ENCODE data around the gene CLDN15.

Gene CLDN15

GRCh38 chr7:101235522-101235921, 2.1 kb downstream of the CLDN15 start:
- no peak overlapping the region for H3K4me3 ChIP-seq (ENCODE audit: low read depth, low read length)
- peaks cover 39% of the 10 kb centered on the region for H3K36me3 ChIP-seq
- DNase-seq: no peak
- H3K27ac ChIP-seq: no peak overlapping the region
- TF ChIP-seq CTCF (IDR thresholded peaks at IDR 0.05; ENCODE audit: low read depth, low read length): no peak
- H3K9me3 ChIP-seq (ENCODE audit: severe bottlenecking): no peaks in the 10 kb centered on the region
- H3K27me3 ChIP-seq (ENCODE audit: insufficient read depth, low read depth, severe bottlenecking): no peaks in the 10 kb centered on the region

GRCh38 chr7:101235050-101235449, 2.6 kb downstream of the CLDN15 start:
- H3K9me3 ChIP-seq (ENCODE audit: severe bottlenecking): no peaks in the 10 kb centered on the region
- no peak overlapping the region for H3K4me3 ChIP-seq (ENCODE audit: low read depth, low read length)
- DNase-seq: peak; percentile 65
- TF ChIP-seq CTCF (IDR thresholded peaks at IDR 0.05; ENCODE audit: low read depth, low read length): peak; percentile 62
- peaks cover 36% of the 10 kb centered on the region for H3K36me3 ChIP-seq
- peak overlapping the region; percentile 36; the same call in 1 of the 2 replicates for H3K27ac ChIP-seq
- no peaks in the 10 kb centered on the region for H3K27me3 ChIP-seq (ENCODE audit: insufficient read depth, low read depth, severe bottlenecking)

- Histone ChIP-seq H3K4me3 (ENCODE audit: low read depth, low read length) (no peak overlapping the region), H3K27me3 (ENCODE audit: insufficient read depth, low read depth, severe bottlenecking) (no peaks in the 10 kb centered on the region), H3K27ac (peak overlapping the region; percentile 36), H3K36me3 (peaks cover 35% of the 10 kb centered on the region), H3K9me3 (ENCODE audit: severe bottlenecking) (no peaks in the 10 kb centered on the region)
- DNase-seq: peak; percentile 37
- TF ChIP-seq CTCF (IDR thresholded peaks at IDR 0.05; ENCODE audit: low read depth, low read length): no peak
Measured at GRCh38 chr7:101234636-101235035, 3.0 kb downstream of the CLDN15 start.

- Histone ChIP-seq H3K36me3 (peaks cover 37% of the 10 kb centered on the region), H3K9me3 (ENCODE audit: severe bottlenecking) (no peaks in the 10 kb centered on the region), H3K27ac (peak overlapping the region; percentile 36), H3K4me3 (ENCODE audit: low read depth, low read length) (no peak overlapping the region), H3K27me3 (ENCODE audit: insufficient read depth, low read depth, severe bottlenecking) (no peaks in the 10 kb centered on the region)
- peak; percentile 38 for DNase-seq
- TF ChIP-seq CTCF (IDR thresholded peaks at IDR 0.05; ENCODE audit: low read depth, low read length): no peak
Measured at GRCh38 chr7:101233907-101234547, 3.6 kb downstream of the CLDN15 start.

GRCh38 chr7:101232141-101232850, 5.3 kb downstream of the CLDN15 start:
- Histone ChIP-seq H3K4me3 (ENCODE audit: low read depth, low read length) (no peak overlapping the region), H3K36me3 (peaks cover 46% of the 10 kb centered on the region), H3K27ac (no peak overlapping the region; the same call in 1 of the 2 replicates), H3K9me3 (ENCODE audit: severe bottlenecking) (no peaks in the 10 kb centered on the region), H3K27me3 (ENCODE audit: insufficient read depth, low read depth, severe bottlenecking) (no peaks in the 10 kb centered on the region)
- no peak for TF ChIP-seq CTCF (IDR thresholded peaks at IDR 0.05; ENCODE audit: low read depth, low read length)
- DNase-seq: no peak

All from WERI-Rb-1 (cell line).